Smooth muscle cell (in vitro differentiated cells): ENCODE data around the gene CFAP57. TPM values are rescaled to one million over a fixed set of nuclear protein-coding genes. Genes with fewer than 3 reads are reported as not detected.

Experiments used
- DNase-seq: peaks from one replicate; lab custom pipeline; 2025; ENCODE audit not compliant: unreplicated experiment; lab: John Stamatoyannopoulos, UW
- H2AFZ ChIP-seq: fragments of 200-600 bp; sonication (generic); 2 replicates; pipeline ENCODE4 v1.6.0; 2016; ENCODE audit warnings: antibody characterized with exemption, low read depth, mild to moderate bottlenecking
- H3F3A ChIP-seq: fragments of 200-600 bp; sonication (generic); 2 replicates; pipeline ENCODE4 v1.6.0; 2017; ENCODE audit warnings: antibody characterized with exemption, low read depth
- H3K27ac ChIP-seq: fragments of 200-600 bp; sonication (generic); 2 replicates; pipeline ENCODE4 v1.5.1; 2016; ENCODE audit warnings: low read depth, mild to moderate bottlenecking
- H3K27me3 ChIP-seq: fragments of 200-600 bp; sonication (generic); 2 replicates; pipeline ENCODE4 v1.6.1; 2016; ENCODE audit warnings: low read depth, mild to moderate bottlenecking
- H3K36me3 ChIP-seq: fragments of 200-600 bp; sonication (generic); 2 replicates; pipeline ENCODE4 v1.5.1; 2016; ENCODE audit warnings: low read depth
- H3K4me1 ChIP-seq: fragments of 200-600 bp; sonication (generic); 2 replicates; pipeline ENCODE4 v1.5.1; 2016; ENCODE audit warnings: low read depth
- H3K4me2 ChIP-seq: fragments of 200-600 bp; sonication (generic); 2 replicates; pipeline ENCODE4 v1.6.0; 2016; ENCODE audit warnings: mild to moderate bottlenecking
- H3K4me3 ChIP-seq: fragments of 200-600 bp; sonication (generic); 2 replicates; pipeline ENCODE4 v1.5.1; 2016; ENCODE audit warnings: mild to moderate bottlenecking
- H3K79me2 ChIP-seq: fragments of 200-600 bp; sonication (generic); 2 replicates; pipeline ENCODE4 v1.6.0; 2016; ENCODE audit warnings: low read depth, mild to moderate bottlenecking
- H3K9ac ChIP-seq: fragments of 200-600 bp; sonication (generic); 2 replicates; pipeline ENCODE4 v1.6.0; 2016; ENCODE audit warnings: low read depth
- H3K9me3 ChIP-seq: fragments of 200-600 bp; sonication (generic); replicated peaks from 2 replicates; pipeline ENCODE4 v1.5.1; 2016; ENCODE audit warnings: low read depth
- H4K20me1 ChIP-seq: fragments of 200-600 bp; sonication (generic); 2 replicates; pipeline ENCODE4 v1.6.0; 2016; ENCODE audit warnings: low read depth
- WGBS: methylation state at CpG from one replicate; pipeline ENCODE4 v1.1.7; 2016; ENCODE audit warnings: low lambda C conversion rate; 5-methylcytosine and 5-hydroxymethylcytosine counted together
- polyA plus RNA-seq: library from polyadenylated mRNA; unstranded; fragments of >200 nt; fragmentation: Nextera tagmentation; extraction: Ambion mirVana; gene quantifications from 2 replicates; pipeline ENCODE4 v1.2.1, GENCODE V29; 2016
- total RNA-seq: library from RNA; depleted of rRNA; stranded (reverse); fragments of >200 nt; gene quantifications from 2 replicates; pipeline ENCODE4 v1.2.3, GENCODE V29; 2014
- TF ChIP-seq, protein P1 (sequence below): fragments of 200-600 bp; sonication (generic); IDR thresholded peaks from 2 replicates; pipeline ENCODE4 v1.5.1; 2017; ENCODE audit warnings: borderline replicate concordance, mild to moderate bottlenecking, antibody characterized with exemption; ENCODE audit not compliant: insufficient read depth, poor library complexity, severe bottlenecking

Gene CFAP57
- total and polyA plus RNA-seq, 2 experiments from 2014 or later: 0.22 TPM; not detected in 1

DNA sequence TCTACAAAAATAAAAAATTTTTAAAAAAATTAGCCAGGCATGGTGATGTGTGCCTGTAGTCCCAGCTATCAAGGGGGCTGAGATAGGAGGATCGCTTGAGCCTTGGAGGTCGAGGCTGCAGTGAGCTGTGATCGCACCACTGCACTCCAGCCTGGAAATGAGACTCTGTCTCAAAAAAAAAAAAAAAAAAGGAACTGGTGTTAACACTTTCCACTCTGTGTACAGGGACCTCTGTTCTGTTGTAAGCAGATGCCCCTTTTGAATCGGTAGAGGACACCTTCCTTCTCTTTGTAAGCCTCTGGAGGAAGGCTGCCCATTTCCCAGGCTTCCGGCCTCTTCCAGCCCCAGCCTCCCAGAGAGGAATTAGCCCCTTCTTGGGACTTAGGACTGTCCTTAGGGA lies 120.5 kb downstream of the CFAP57 start:
- no peak for DNase-seq
- TF ChIP-seq, protein P1, sequence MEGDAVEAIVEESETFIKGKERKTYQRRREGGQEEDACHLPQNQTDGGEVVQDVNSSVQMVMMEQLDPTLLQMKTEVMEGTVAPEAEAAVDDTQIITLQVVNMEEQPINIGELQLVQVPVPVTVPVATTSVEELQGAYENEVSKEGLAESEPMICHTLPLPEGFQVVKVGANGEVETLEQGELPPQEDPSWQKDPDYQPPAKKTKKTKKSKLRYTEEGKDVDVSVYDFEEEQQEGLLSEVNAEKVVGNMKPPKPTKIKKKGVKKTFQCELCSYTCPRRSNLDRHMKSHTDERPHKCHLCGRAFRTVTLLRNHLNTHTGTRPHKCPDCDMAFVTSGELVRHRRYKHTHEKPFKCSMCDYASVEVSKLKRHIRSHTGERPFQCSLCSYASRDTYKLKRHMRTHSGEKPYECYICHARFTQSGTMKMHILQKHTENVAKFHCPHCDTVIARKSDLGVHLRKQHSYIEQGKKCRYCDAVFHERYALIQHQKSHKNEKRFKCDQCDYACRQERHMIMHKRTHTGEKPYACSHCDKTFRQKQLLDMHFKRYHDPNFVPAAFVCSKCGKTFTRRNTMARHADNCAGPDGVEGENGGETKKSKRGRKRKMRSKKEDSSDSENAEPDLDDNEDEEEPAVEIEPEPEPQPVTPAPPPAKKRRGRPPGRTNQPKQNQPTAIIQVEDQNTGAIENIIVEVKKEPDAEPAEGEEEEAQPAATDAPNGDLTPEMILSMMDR: no peak
- H3K4me2 ChIP-seq: no peak overlapping the region
- peaks cover 23% of the 10 kb centered on the region for H3K4me1 ChIP-seq
- no peak overlapping the region for H2AFZ ChIP-seq
- H3K36me3 ChIP-seq: no peaks in the 10 kb centered on the region
- 88% methylated on average over 5 of the region's 5 CpGs for WGBS
- H3K27ac ChIP-seq: no peak overlapping the region
- H3K9ac ChIP-seq: no peak overlapping the region
- H3F3A ChIP-seq: no peaks in the 10 kb centered on the region
- no peaks in the 10 kb centered on the region for H3K79me2 ChIP-seq
- no peak overlapping the region for H3K4me3 ChIP-seq
- H3K9me3 ChIP-seq: no peaks in the 10 kb centered on the region
- H4K20me1 ChIP-seq: no peaks in the 10 kb centered on the region
- no peaks in the 10 kb centered on the region for H3K27me3 ChIP-seq

DNA sequence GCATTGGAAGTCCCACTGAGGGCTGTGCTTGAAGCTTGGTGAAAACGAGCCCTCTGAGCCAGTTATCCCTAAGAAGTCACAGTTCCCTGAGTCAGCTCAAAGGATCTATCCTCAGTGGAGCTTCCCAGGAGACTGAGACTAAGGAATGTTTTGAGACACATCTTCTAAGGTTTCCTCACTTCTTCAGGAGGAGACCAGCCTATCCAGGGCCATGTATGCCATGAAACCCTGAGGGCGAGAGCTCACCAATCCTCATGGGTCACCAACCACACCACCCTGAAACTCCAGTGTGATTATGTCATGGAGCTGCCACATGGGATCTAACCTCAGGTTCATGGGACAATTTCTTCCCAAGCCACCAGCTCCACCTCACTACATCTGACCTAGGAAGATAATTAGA lies 121.0 kb downstream of the CFAP57 start:
- H3K9ac ChIP-seq: no peak overlapping the region
- no peaks in the 10 kb centered on the region for H3K9me3 ChIP-seq
- no peak for DNase-seq
- H3K4me2 ChIP-seq: no peak overlapping the region
- peaks cover 23% of the 10 kb centered on the region for H3K4me1 ChIP-seq
- H3K27ac ChIP-seq: no peak overlapping the region
- H3K36me3 ChIP-seq: no peaks in the 10 kb centered on the region
- H4K20me1 ChIP-seq: no peaks in the 10 kb centered on the region
- WGBS: 92% methylated on average over 2 of the region's 2 CpGs
- H3K4me3 ChIP-seq: no peak overlapping the region
- no peaks in the 10 kb centered on the region for H3F3A ChIP-seq
- TF ChIP-seq, protein P1: no peak
- H3K79me2 ChIP-seq: no peaks in the 10 kb centered on the region
- no peak overlapping the region for H2AFZ ChIP-seq
- H3K27me3 ChIP-seq: no peaks in the 10 kb centered on the region

DNA sequence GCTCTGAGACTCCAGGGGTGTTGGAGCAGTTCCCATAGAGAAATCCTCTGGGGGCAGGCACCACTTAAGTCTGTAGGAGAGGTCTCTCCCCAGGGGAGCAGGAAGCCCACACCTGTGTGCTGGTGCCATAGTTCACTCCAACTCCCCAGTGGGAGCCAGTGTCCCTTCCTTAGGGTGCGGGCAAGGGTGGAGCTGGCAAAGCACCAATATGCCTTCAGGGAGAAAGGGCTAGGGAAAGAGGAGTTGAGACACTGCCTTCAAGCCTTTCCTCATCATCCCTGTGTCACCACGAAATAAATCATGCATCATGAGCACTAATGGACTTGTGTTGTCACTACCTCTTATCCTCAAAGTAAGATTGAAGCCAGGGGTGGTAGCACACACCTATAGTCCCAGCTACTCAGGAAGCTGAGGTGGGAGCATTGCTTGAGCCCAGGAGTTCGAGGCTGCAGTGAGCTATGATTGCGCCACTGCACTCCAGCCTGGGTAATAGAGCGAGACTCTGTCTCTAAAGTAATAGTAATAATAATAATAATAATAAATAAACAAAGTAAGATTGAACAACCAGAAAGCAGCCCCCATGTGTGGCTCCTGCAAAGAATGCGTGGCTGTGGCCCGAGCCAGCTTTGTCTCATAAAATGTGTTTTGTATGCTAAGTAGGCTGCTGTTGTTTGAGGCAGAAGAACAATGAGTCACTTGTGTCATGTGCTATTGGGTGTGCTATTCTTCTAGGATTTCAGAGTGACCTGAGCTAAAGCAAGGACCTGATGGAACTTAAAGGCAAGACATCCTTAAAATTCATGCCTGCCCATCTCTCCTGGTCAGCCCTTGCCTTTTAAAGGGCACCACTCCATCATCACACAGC lies 122.0 kb downstream of the CFAP57 start:
- H4K20me1 ChIP-seq: no peaks in the 10 kb centered on the region
- no peak overlapping the region for H3K9ac ChIP-seq

More for the DNA sequence above, 122.0 kb downstream of the CFAP57 start:
- no peak for DNase-seq
- H3K79me2 ChIP-seq: no peaks in the 10 kb centered on the region
- H3K4me3 ChIP-seq: no peak overlapping the region
- no peak overlapping the region for H3K27ac ChIP-seq
- no peaks in the 10 kb centered on the region for H3K27me3 ChIP-seq
- H3K36me3 ChIP-seq: no peaks in the 10 kb centered on the region
- WGBS: 81% methylated on average over 7 of the region's 7 CpGs
- no peak overlapping the region for H2AFZ ChIP-seq
- H3K4me1 ChIP-seq: peaks cover 23% of the 10 kb centered on the region
- no peaks in the 10 kb centered on the region for H3K9me3 ChIP-seq
- TF ChIP-seq, protein P1: no peak
- H3K4me2 ChIP-seq: no peak overlapping the region
- H3F3A ChIP-seq: no peaks in the 10 kb centered on the region
